SK-N-MC (cell line): ENCODE data around the gene ZDHHC11B.
"Not testable (repeated sequence)": the region's sequence is repeated elsewhere in the genome, so short reads cannot be mapped to it uniquely, and the experiment has no call there.

Experiments used
- EZH2 ChIP-seq: fragments of 200-600 bp; sonication (generic); IDR thresholded peaks from one replicate; pipeline ENCODE4 v1.6.1; 2017; ENCODE audit warnings: antibody characterized with exemption
- POLR2AphosphoS5 ChIP-seq: IDR thresholded peaks from 2 replicates; pipeline ENCODE4 v1.6.1; 2012; ENCODE audit warnings: mild to moderate bottlenecking, low read depth, low read length, borderline replicate concordance

DNA sequence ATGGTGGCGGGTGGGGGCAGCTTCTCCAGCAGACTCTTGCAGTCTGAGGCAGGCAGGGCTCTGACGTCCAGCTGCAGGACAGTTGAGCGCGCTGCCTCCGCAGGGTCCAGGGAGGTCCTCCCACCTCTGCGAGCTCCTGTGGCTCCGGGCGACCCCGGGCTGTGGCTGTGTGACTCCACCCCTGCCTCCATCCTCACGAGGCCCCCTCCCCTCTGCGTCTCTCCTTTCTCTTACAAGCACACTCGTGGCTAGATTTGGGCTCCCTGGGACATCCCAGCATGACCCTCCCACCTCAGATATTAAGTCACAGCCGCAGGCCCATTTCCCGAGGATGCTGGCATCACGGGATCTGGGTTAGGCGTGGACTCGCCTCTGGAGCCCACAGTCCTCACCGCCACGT lies 34.3 kb downstream of the ZDHHC11B start:
- TF ChIP-seq EZH2, POLR2AphosphoS5: not testable (repeated sequence)
